Stimulated activated naive CD8-positive, alpha-beta T cell treated with anti-CD3 and anti-CD28 coated beads, Interleukin-15, Interleukin-2, amounts not matched to agents 100 ng/mL and 50 ng/mL, for 24 hours (primary cell): ENCODE results near the gene PDXDC1.
"Not testable (repeated sequence)": the region's sequence is repeated elsewhere in the genome, so short reads cannot be mapped to it uniquely, and the experiment has no call there.

Experiments used
- H3K27ac Mint-ChIP-seq: one replicate; pipeline ENCODE4 v1.8.0; 2021; ENCODE audit warnings: mild to moderate bottlenecking, mixed read lengths
- H3K27me3 Mint-ChIP-seq: one replicate; pipeline ENCODE4 v1.8.0; 2021; ENCODE audit warnings: mixed read lengths
- H3K36me3 Mint-ChIP-seq: one replicate; pipeline ENCODE4 v1.8.0; 2021; ENCODE audit warnings: low read depth, mixed read lengths
- H3K4me1 Mint-ChIP-seq: one replicate; pipeline ENCODE4 v1.8.0; 2021; ENCODE audit warnings: low read depth, mixed read lengths
- H3K4me3 Mint-ChIP-seq: one replicate; pipeline ENCODE4 v1.8.0; 2021; ENCODE audit warnings: mild to moderate bottlenecking, mixed read lengths
- H3K9me3 Mint-ChIP-seq: one replicate; pipeline ENCODE4 v1.8.0; 2021; ENCODE audit warnings: mixed read lengths

The PDXDC1 gene

DNA sequence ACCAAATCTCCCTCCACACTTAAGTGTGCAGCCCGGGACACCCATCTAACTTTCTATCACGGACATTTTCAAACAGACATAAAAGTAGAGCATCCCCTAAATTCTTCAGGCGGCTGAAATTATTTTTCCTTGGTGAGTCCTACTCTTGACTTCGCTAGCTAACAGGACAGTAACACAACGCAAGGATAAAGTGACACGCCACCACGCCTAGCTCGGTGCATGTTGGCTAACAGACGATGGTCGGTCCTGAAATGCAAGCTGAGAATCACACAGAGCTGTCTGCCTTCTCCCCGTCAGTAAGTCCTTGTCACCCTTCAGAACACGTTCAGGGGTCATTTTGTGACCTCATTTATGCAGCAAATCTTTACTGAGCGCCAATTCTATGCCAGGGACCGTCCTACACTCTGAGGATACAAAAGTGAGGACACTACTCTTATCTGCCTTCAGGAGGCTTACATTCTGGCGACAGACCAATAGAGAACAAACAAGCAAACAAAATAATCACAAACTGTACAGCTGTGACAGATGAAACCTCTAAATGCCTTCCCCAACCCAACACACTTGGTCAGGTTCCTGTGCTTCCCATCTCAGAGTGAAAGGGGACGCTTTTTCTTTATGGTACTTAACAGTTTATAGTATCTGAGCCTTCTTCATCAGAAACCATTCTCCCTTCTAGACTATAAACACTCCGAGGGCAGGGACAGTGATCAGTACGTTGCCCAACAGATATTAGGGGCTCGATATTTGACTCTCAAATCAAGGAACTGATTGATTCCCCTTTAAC is 79.7 kb downstream of the PDXDC1 start:
- H3K4me3 Mint-ChIP-seq = peak overlapping the region; percentile 86
- no peaks in the 10 kb centered on the region for H3K27me3 Mint-ChIP-seq
- H3K4me1 Mint-ChIP-seq = peaks cover 14% of the 10 kb centered on the region
- H3K36me3 Mint-ChIP-seq = peaks cover 13% of the 10 kb centered on the region
- no peaks in the 10 kb centered on the region for H3K9me3 Mint-ChIP-seq
- peak overlapping the region; percentile 78 for H3K27ac Mint-ChIP-seq

DNA sequence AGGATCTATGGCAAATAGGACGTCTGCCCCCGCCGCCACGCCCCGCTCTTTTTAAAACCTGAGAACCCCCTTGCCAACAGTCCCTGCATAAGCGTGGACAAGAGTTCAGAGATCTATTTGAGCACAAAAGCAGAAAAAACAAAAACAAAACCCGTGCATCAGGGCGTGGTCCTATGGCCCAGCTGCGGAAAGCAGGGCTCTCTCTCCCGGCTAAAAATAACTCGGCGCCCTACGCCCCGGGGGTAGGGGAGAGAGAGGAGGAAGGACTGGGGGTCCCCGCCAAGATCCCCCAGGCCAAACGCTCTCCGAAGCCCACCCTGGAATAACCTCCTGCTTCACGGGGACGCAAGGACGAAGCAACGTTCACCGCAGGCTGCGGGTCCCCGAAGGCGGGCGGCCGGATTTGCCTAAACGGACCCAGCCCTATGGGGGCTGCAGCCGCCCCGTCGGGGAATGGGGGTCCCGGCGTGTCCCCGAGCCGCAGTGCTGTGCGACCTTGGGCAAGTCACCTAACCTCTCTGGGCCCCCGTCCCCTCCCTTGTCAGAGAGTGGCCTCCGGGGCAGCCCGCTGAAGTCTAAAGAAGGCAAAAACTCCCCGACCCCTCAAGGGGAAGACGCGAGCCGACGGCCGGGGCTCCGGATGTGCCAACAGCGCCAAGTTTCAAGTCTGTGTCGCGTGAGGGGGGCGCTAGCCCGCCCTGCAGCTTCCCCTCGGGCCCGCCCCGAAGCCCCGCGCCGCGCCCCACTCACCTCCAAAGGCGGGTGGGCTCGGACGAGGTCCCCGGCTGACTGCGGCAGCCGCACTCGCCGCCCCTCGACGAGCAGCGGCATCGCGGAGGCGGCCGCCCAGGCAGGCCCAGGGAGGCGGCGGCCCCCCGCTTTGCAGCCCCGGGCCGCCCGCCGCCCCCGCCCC is 80.6 kb downstream of the PDXDC1 start:
- Mint-ChIP-seq H3K4me1 (peaks cover 14% of the 10 kb centered on the region), H3K36me3 (peaks cover 18% of the 10 kb centered on the region), H3K4me3 (peak overlapping the region; percentile 86), H3K9me3 (no peaks in the 10 kb centered on the region), H3K27me3 (no peaks in the 10 kb centered on the region), H3K27ac (peak overlapping the region; percentile 78)

DNA sequence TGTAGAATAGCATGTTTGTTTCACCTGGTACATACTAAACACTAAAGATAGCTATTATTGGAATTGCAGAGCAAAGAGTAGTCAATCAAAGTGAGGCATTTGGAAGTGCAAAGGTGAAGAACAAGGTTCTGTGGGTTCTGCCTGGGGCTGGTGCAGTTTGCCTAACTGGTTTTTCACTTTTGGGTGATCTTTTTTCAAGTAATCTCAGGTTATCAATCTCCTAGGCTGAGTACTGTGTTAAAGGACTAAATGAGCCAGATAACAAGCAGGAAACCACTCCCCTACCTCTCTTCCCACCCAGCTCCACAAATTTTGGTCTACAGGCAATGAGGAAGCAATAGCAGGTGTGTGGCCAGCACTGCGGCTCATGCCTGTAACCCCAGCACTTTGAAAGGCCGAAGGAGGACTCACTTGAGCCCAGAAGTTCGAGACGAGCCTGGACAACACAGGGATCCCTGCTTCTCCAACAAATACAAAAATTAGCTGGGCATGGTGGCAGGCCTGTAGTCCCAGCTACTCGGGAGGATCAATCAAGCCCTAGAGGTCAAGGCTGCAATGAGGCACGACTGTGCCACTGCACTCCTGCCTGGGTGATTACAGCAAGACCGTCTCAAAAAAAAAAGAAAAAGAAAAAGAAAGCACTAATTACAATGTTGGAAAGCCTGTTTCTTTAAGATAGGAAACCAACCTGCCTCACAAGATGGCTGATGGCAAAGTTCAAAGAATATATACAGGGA is 83.0 kb downstream of the PDXDC1 start:
- Mint-ChIP-seq H3K36me3 (peaks cover 41% of the 10 kb centered on the region), H3K9me3 (no peaks in the 10 kb centered on the region)

DNA sequence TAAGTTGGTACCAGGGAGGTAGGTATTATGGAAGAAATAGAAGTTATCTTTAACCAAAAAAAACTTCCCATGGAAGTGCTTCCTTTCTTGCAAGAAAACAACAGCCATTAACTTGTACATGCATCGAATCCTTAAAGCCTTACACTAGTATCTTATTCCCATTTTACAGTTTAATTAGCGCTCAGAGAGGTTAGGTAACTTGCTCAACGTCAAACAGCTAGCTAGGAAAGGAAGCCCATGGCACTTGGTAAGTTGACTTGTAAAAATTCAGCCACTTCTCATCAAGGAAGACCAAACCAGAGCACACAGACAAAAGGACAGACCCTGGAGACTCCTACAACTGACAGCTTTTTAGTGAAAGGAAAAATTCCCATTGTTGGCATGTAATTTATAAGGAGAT is 84.5 kb downstream of the PDXDC1 start:
- no peak overlapping the region for H3K4me3 Mint-ChIP-seq
- H3K27ac Mint-ChIP-seq = no peak overlapping the region
- H3K36me3 Mint-ChIP-seq = peaks cover 51% of the 10 kb centered on the region
- H3K27me3 Mint-ChIP-seq = no peaks in the 10 kb centered on the region
- peaks cover 15% of the 10 kb centered on the region for H3K4me1 Mint-ChIP-seq
- H3K9me3 Mint-ChIP-seq = no peaks in the 10 kb centered on the region

More for the DNA sequence above, 83.0 kb downstream of the PDXDC1 start:
- H3K27me3 Mint-ChIP-seq = no peaks in the 10 kb centered on the region
- H3K4me1 Mint-ChIP-seq = peaks cover 20% of the 10 kb centered on the region
- no peak overlapping the region for H3K27ac Mint-ChIP-seq
- no peak overlapping the region for H3K4me3 Mint-ChIP-seq

GRCh38 chr16:15062085-15062810 is 87.4 kb downstream of the PDXDC1 start:
- not testable (repeated sequence) for H3K27me3 Mint-ChIP-seq, H3K4me1 Mint-ChIP-seq, H3K4me3 Mint-ChIP-seq, H3K9me3 Mint-ChIP-seq
- Mint-ChIP-seq H3K27ac (peak overlapping the region; percentile 53), H3K36me3 (peaks cover 65% of the 10 kb centered on the region)

GRCh38 chr16:15065961-15066360 is 91.1 kb downstream of the PDXDC1 start:
- H3K4me1 Mint-ChIP-seq, H3K9me3 Mint-ChIP-seq, H3K4me3 Mint-ChIP-seq, H3K27ac Mint-ChIP-seq, H3K27me3 Mint-ChIP-seq: not testable (repeated sequence)
- H3K36me3 Mint-ChIP-seq = peaks cover 49% of the 10 kb centered on the region

DNA sequence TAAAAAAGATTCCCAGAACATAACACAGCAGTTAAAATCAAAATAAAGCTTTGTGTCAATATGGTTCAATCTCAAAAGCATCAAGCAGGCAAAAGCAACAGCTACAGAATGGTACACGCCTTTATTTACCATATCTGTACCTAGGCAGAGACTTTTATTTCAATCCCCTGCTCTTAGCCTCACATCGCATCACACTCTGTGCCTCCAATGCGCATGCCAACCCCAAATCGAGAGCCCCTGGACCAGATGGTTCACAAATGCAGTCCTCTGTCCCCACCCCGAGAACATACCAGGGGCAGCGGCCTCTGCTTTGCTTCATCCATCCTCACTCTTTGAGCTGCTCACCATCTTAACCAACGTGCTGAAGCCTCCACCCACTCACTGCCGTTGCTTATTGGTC is 91.9 kb downstream of the PDXDC1 start:
- not testable (repeated sequence) for H3K9me3 Mint-ChIP-seq, H3K27ac Mint-ChIP-seq, H3K4me3 Mint-ChIP-seq, H3K4me1 Mint-ChIP-seq, H3K27me3 Mint-ChIP-seq
- H3K36me3 Mint-ChIP-seq = peaks cover 45% of the 10 kb centered on the region

DNA sequence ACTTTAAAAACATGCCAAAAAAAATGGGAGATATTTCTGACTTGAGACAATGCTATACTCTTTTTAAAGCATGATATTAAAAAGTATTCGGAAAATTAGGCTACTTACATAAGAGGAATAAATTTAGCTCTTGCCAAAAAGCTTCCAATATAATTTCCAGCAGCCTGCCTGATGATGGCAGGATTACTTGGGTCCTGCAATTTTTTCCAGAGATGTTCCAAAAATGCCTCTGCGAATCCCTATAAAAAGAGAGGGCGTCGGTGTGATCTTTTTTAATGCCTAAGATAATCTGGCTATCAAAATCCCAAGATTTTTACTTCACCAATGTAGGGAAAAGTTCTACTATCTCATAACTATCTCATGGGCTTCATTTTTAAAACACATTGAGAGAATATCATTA is 96.2 kb downstream of the PDXDC1 start:
- H3K9me3 Mint-ChIP-seq = not testable (repeated sequence)

GRCh38 chr16:15071916-15072769 is 97.3 kb downstream of the PDXDC1 start:
- not testable (repeated sequence) for H3K4me3 Mint-ChIP-seq, H3K27me3 Mint-ChIP-seq, H3K27ac Mint-ChIP-seq, H3K4me1 Mint-ChIP-seq, H3K9me3 Mint-ChIP-seq
- peaks cover 59% of the 10 kb centered on the region for H3K36me3 Mint-ChIP-seq

More for the DNA sequence above, 96.2 kb downstream of the PDXDC1 start:
- not testable (repeated sequence) for H3K4me1 Mint-ChIP-seq, H3K27me3 Mint-ChIP-seq, H3K27ac Mint-ChIP-seq, H3K4me3 Mint-ChIP-seq
- H3K36me3 Mint-ChIP-seq = peaks cover 49% of the 10 kb centered on the region

DNA sequence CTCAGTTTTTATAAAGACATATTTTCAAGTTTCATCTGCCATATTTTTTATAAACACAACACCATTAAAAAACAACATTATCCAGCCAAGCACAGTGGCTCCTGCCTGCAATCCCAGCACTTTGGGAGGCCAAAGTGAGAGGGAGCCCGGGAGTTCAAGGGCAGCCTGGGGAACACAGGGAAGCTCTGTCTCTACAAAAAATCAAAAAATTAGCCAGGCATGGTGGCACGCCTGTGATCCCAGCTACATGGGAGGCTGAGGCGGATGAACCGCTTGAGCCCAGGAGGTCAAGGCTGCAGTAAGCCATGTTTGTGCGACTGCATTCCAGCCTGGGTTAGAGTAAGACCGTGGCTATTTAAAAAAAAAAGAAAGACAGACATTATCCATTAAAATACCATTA is 98.3 kb downstream of the PDXDC1 start:
- no peak overlapping the region for H3K27ac Mint-ChIP-seq
- H3K9me3 Mint-ChIP-seq = no peaks in the 10 kb centered on the region
- H3K4me1 Mint-ChIP-seq = no peaks in the 10 kb centered on the region
- peaks cover 69% of the 10 kb centered on the region for H3K36me3 Mint-ChIP-seq
- H3K4me3 Mint-ChIP-seq = no peak overlapping the region
- no peaks in the 10 kb centered on the region for H3K27me3 Mint-ChIP-seq

GRCh38 chr16:15076161-15076560 is 101.3 kb downstream of the PDXDC1 start:
- H3K4me1 Mint-ChIP-seq, H3K4me3 Mint-ChIP-seq, H3K27me3 Mint-ChIP-seq, H3K9me3 Mint-ChIP-seq: not testable (repeated sequence)
- peak overlapping the region; percentile 61 for H3K27ac Mint-ChIP-seq
- peaks cover 80% of the 10 kb centered on the region for H3K36me3 Mint-ChIP-seq

DNA sequence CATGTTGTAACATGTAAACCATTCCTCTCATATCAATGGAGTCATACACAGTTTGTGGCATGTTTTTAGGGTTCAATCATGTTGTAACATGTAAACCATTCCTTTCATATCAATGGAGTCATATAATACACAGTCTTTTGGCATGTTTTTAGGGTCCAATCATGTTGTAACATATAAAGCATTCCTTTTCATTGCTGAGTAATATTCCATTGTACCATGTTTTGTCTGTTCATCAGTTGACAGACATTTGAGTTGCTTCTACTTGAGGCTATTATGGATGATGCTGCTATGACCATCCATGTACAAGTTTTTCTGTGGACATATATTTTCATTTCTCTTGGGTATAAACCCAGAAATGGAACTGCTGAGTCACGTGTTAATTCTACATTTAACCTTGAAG is 106.1 kb downstream of the PDXDC1 start:
- not testable (repeated sequence) for H3K9me3 Mint-ChIP-seq, H3K4me1 Mint-ChIP-seq, H3K27ac Mint-ChIP-seq, H3K4me3 Mint-ChIP-seq, H3K27me3 Mint-ChIP-seq
- peaks cover 77% of the 10 kb centered on the region for H3K36me3 Mint-ChIP-seq

DNA sequence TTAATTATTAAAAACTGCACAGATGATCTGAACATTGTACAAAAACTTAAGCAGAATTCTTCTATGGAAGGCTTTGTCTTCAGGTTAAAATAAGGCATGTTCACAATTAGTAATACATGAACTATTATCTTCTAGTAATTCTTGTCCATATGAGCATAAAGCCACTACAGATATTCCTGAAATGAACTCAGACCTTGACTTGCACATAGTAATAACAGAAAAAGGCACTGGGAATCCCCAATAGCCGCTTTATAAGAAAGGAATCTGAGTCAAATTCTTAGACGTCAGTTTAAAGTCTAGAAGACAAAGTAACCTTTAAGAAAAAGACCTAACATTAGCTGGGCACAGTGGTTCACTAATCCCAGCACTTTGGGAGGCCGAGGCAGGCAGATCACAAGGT is 108.0 kb downstream of the PDXDC1 start:
- H3K4me1 Mint-ChIP-seq, H3K4me3 Mint-ChIP-seq, H3K27ac Mint-ChIP-seq, H3K27me3 Mint-ChIP-seq, H3K9me3 Mint-ChIP-seq: not testable (repeated sequence)
- H3K36me3 Mint-ChIP-seq = peaks cover 64% of the 10 kb centered on the region
